H9 (cell line): ENCODE measurements around the gene HELQ. TPM values are rescaled to one million over a fixed set of nuclear protein-coding genes. Genes with fewer than 3 reads are reported as not detected.

ENCODE experiments used
- DNase-seq: peaks from one replicate; pipeline ENCODE4 v3.0.0-alpha.2; 2017
- H2AFZ ChIP-seq: one replicate; pipeline ENCODE4 v1.6.1; 2013; ENCODE audit warnings: mild to moderate bottlenecking, low read length, control low read depth, moderate library complexity
- H2AK5ac ChIP-seq: 2 replicates; pipeline ENCODE4 v1.6.1; 2013; ENCODE audit warnings: low read length, control low read depth, mixed read lengths; ENCODE audit not compliant: insufficient read length
- H2BK120ac ChIP-seq: one replicate; pipeline ENCODE4 v1.6.1; 2013; ENCODE audit warnings: low read depth, mild to moderate bottlenecking, low read length, control low read depth, inconsistent platforms; ENCODE audit not compliant: poor library complexity, severe bottlenecking
- H2BK12ac ChIP-seq: 2 replicates; pipeline ENCODE4 v1.6.1; 2013; ENCODE audit warnings: low read length, control low read depth, mixed read lengths, low read depth; ENCODE audit not compliant: insufficient read length
- H2BK15ac ChIP-seq: 2 replicates; pipeline ENCODE4 v1.6.1; 2013; ENCODE audit warnings: low read depth, low read length, control low read depth
- H2BK20ac ChIP-seq: one replicate; pipeline ENCODE4 v1.6.1; 2013; ENCODE audit warnings: low read depth, mild to moderate bottlenecking, low read length, control low read depth, inconsistent platforms; ENCODE audit not compliant: poor library complexity, severe bottlenecking
- H2BK5ac ChIP-seq: 2 replicates; pipeline ENCODE4 v1.6.1; 2013; ENCODE audit warnings: low read length, control low read depth, mixed read lengths; ENCODE audit not compliant: insufficient read length
- H3K14ac ChIP-seq: 2 replicates; pipeline ENCODE4 v1.6.1; 2013; ENCODE audit warnings: low read length, control low read depth; ENCODE audit not compliant: insufficient read depth
- H3K18ac ChIP-seq: 2 replicates; pipeline ENCODE4 v1.6.1; 2013; ENCODE audit warnings: low read depth, mild to moderate bottlenecking, mixed read lengths, low read length, control low read depth; ENCODE audit not compliant: insufficient read length
- H3K23ac ChIP-seq: 2 replicates; pipeline ENCODE4 v1.6.1; 2013; ENCODE audit warnings: low read length, control low read depth, mixed read lengths, low read depth; ENCODE audit not compliant: insufficient read length
- H3K23me2 ChIP-seq: 2 replicates; pipeline ENCODE4 v1.6.1; 2013; ENCODE audit warnings: low read depth, mild to moderate bottlenecking, mixed read lengths, low read length, control low read depth; ENCODE audit not compliant: insufficient read length, poor library complexity, severe bottlenecking
- H3K27ac ChIP-seq: 2 replicates; pipeline ENCODE4 v1.5.1; 2013; ENCODE audit warnings: low read length, control low read depth, mixed read lengths, low read depth; ENCODE audit not compliant: insufficient read length
- H3K27me3 ChIP-seq: 2 replicates; pipeline ENCODE4 v1.6.1; 2013; ENCODE audit warnings: low read length, control low read depth, inconsistent platforms; ENCODE audit not compliant: insufficient read depth
- H3K4ac ChIP-seq: 2 replicates; pipeline ENCODE4 v1.6.1; 2013; ENCODE audit warnings: low read depth, mild to moderate bottlenecking, control low read depth, inconsistent platforms, low read length, moderate library complexity
- H3K4me1 ChIP-seq: 2 replicates; pipeline ENCODE4 v1.6.1; 2013; ENCODE audit warnings: low read length, control low read depth, inconsistent platforms; ENCODE audit not compliant: insufficient read depth
- H3K4me2 ChIP-seq: 2 replicates; pipeline ENCODE4 v1.6.1; 2013; ENCODE audit warnings: low read length, control low read depth, mixed read lengths; ENCODE audit not compliant: insufficient read length, insufficient read depth
- H3K56ac ChIP-seq: 2 replicates; pipeline ENCODE4 v1.6.1; 2013; ENCODE audit warnings: low read depth, mild to moderate bottlenecking, mixed read lengths, low read length, control low read depth; ENCODE audit not compliant: insufficient read length
- H3K79me1 ChIP-seq: 2 replicates; pipeline ENCODE4 v1.6.1; 2013; ENCODE audit warnings: low read depth, mild to moderate bottlenecking, moderate library complexity, low read length, control low read depth, inconsistent platforms; ENCODE audit not compliant: insufficient read depth, poor library complexity, severe bottlenecking
- H3K79me2 ChIP-seq: 2 replicates; pipeline ENCODE4 v1.6.1; 2013; ENCODE audit warnings: low read length, control low read depth, inconsistent platforms; ENCODE audit not compliant: insufficient read depth
- H3K9ac ChIP-seq: 2 replicates; pipeline ENCODE4 v1.6.1; 2013; ENCODE audit warnings: low read length, control low read depth, mixed read lengths; ENCODE audit not compliant: insufficient read length; ENCODE audit errors: extremely low read depth
- H3K9me3 ChIP-seq: one replicate; pipeline ENCODE4 v1.6.1; 2013; ENCODE audit warnings: low read depth, low read length, inconsistent platforms; ENCODE audit not compliant: control insufficient read depth
- H3T11ph ChIP-seq: one replicate; pipeline ENCODE4 v1.6.1; 2013; ENCODE audit warnings: mild to moderate bottlenecking, low read length, control low read depth, inconsistent platforms
- H4K20me1 ChIP-seq: one replicate; pipeline ENCODE4 v1.6.1; 2013; ENCODE audit not compliant: control insufficient read depth, insufficient read length, insufficient read depth
- H4K5ac ChIP-seq: 2 replicates; pipeline ENCODE4 v1.6.1; 2013; ENCODE audit warnings: low read depth, mild to moderate bottlenecking, mixed read lengths, low read length, control low read depth; ENCODE audit not compliant: insufficient read length
- H4K8ac ChIP-seq: replicated peaks from 2 replicates; pipeline ENCODE4 v1.6.1; 2013; ENCODE audit warnings: low read length, control low read depth, mixed read lengths, low read depth; ENCODE audit not compliant: insufficient read length
- H4K91ac ChIP-seq: 2 replicates; pipeline ENCODE4 v1.6.1; 2013; ENCODE audit warnings: low read depth, mild to moderate bottlenecking, moderate library complexity, mixed read lengths, low read length, control low read depth; ENCODE audit not compliant: insufficient read length
- H3K27ac Mint-ChIP-seq, 3 experiments: 2 replicates in 2 of 3; 3 replicates in 1 of 3; pipeline ENCODE4 v1.8.0; 2020 to 2021; ENCODE audit warnings: mixed read lengths in 3 of 3, mild to moderate bottlenecking in 1 of 3, moderate library complexity in 1 of 3
- H3K27me3 Mint-ChIP-seq: 2 replicates; pipeline ENCODE4 v1.8.0; 2021; ENCODE audit warnings: low read depth, mild to moderate bottlenecking, moderate library complexity, mixed read lengths
- H3K36me3 Mint-ChIP-seq, 3 experiments: 2 replicates in 2 of 3; 3 replicates in 1 of 3; pipeline ENCODE4 v1.8.0; 2020 to 2021; ENCODE audit warnings: low read depth in 3 of 3, mixed read lengths in 3 of 3; ENCODE audit not compliant: insufficient read depth in 1 of 3
- H3K4me1 Mint-ChIP-seq, 2 experiments: 2 replicates each; pipeline ENCODE4 v1.8.0; 2020; ENCODE audit warnings: mixed read lengths in 2 of 2
- H3K4me3 Mint-ChIP-seq, 2 experiments: 2 replicates in 1 of 2; 3 replicates in 1 of 2; pipeline ENCODE4 v1.8.0; 2020 to 2021; ENCODE audit warnings: mild to moderate bottlenecking in 2 of 2, mixed read lengths in 2 of 2, moderate library complexity in 1 of 2
- H3K9me3 Mint-ChIP-seq, 2 experiments: 2 replicates in 1 of 2; 3 replicates in 1 of 2; pipeline ENCODE4 v1.8.0; 2020; ENCODE audit warnings: mild to moderate bottlenecking in 2 of 2, mixed read lengths in 2 of 2, moderate library complexity in 1 of 2
- CTCF ChIP-seq: fragments of 200-600 bp; sonication (generic); conservative IDR thresholded peaks from 3 replicates; pipeline ENCODE4 v1.8.0; 2021; ENCODE audit warnings: antibody characterized with exemption, mild to moderate bottlenecking
- WGBS: extraction: QIAGEN DNeasy Blood & Tissue Kit; methylation state at CpG from one replicate; pipeline ENCODE4 v1.1.7; 2013; ENCODE audit warnings: missing lambda C conversion rate, low lambda C conversion rate, mixed read lengths; ENCODE audit not compliant: insufficient read length; ENCODE audit errors: extremely low coverage; 5-methylcytosine and 5-hydroxymethylcytosine counted together
- total RNA-seq: library from RNA; stranded (reverse); gene quantifications from 2 replicates; pipeline ENCODE4 v1.2.1, GENCODE V29; 2021

HELQ gene
- total RNA-seq, 1 experiment from 2014 or later = 16.2 TPM

- Histone ChIP-seq H3K9ac (no peak overlapping the region), H3K4ac (no peak overlapping the region), H3K27ac (no peak overlapping the region), H2BK5ac (no peak overlapping the region), H3K18ac (no peak overlapping the region), H3T11ph (no peak overlapping the region), H4K91ac (no peak overlapping the region), H3K4me1 (no peaks in the 10 kb centered on the region), H2BK15ac (no peak overlapping the region), H4K8ac (no peak overlapping the region), H4K5ac (no peak overlapping the region), H3K9me3 (no peaks in the 10 kb centered on the region), H3K27me3 (no peaks in the 10 kb centered on the region), H2BK20ac (no peak overlapping the region), H3K4me2 (no peak overlapping the region), H2BK12ac (no peak overlapping the region), H3K56ac (no peak overlapping the region), H2AK5ac (no peak overlapping the region), H3K23ac (no peak overlapping the region), H3K14ac (no peak overlapping the region), H2AFZ (no peak overlapping the region), H4K20me1 (no peaks in the 10 kb centered on the region), H2BK120ac (no peak overlapping the region), H3K23me2 (no peaks in the 10 kb centered on the region), H3K79me2 (no peaks in the 10 kb centered on the region), H3K79me1 (no peaks in the 10 kb centered on the region)
- no peaks in the 10 kb centered on the region for H3K4me1 Mint-ChIP-seq
- H3K4me3 Mint-ChIP-seq = no peak overlapping the region
- TF ChIP-seq CTCF = no peak
- peaks cover 0 to 8% (median 0%) of the 10 kb centered on the region in 3 experiments; a peak in 2 of 7 replicates for H3K36me3 Mint-ChIP-seq
- H3K27me3 Mint-ChIP-seq = no peaks in the 10 kb centered on the region
- no peak for DNase-seq
- no CpG with 5 or more reads among the region's 3 CpGs for WGBS
- no peaks in the 10 kb centered on the region for H3K9me3 Mint-ChIP-seq
- H3K27ac Mint-ChIP-seq = no peak overlapping the region
These were observed 14.7 kb downstream of the HELQ start for GRCh38 chr4:83440899-83441298.
